B cell (primary cell): ENCODE results near the gene CRBN. TPM values are rescaled to one million over a fixed set of nuclear protein-coding genes. Genes with fewer than 3 reads are reported as not detected.

Source experiments
- ATAC-seq: fragments of 200-7000 bp; cut with Tn5 transposase; one replicate; pipeline ENCODE4 v1.10.0; 2021; ENCODE audit warnings: low read depth, mild to moderate bottlenecking, moderate number of reproducible peaks, moderate library complexity
- CTCF ChIA-PET: fragments of 350-600 bp; sonication (Branson Sonifier 250); formaldehyde crosslinking; loops from one replicate; lab custom pipeline; 2021; ENCODE audit warnings: antibody characterized with exemption, inconsistent platforms; lab: Charles Lee
- POLR2A ChIA-PET: fragments of 350-600 bp; sonication (Branson Sonifier 250); formaldehyde crosslinking; loops from one replicate; lab custom pipeline; 2021; ENCODE audit warnings: antibody characterized with exemption; lab: Charles Lee
- DNase-seq: peaks from one replicate; pipeline ENCODE4 v3.0.0; 2013
- H2AFZ ChIP-seq: 2 replicates; pipeline ENCODE4 v1.6.1; 2012; ENCODE audit warnings: mild to moderate bottlenecking, low read depth, low read length; ENCODE audit not compliant: insufficient read depth, poor library complexity, severe bottlenecking
- H3K27ac ChIP-seq, 2 donors: 1 replicate in 1 of 2; 2 replicates in 1 of 2; pipeline ENCODE4 v1.5.1; 2012 to 2013; ENCODE audit warnings: low read length in 2 of 2, mild to moderate bottlenecking in 2 of 2, moderate library complexity in 1 of 2
- H3K27me3 ChIP-seq, 4 experiments: fragments of 200-600 bp in 1 of 4; sonication (generic) in 1 of 4; replicated peaks in 1 of 4; 1 replicate in 2 of 4; 2 replicates in 2 of 4; pipeline versions ENCODE4 v1.6.1 to v1.7.0; 2013 to 2016; ENCODE audit warnings: low read length in 3 of 4, mild to moderate bottlenecking in 2 of 4, mixed read lengths in 1 of 4, moderate library complexity in 1 of 4; ENCODE audit not compliant: insufficient read depth in 4 of 4, control insufficient read depth in 3 of 4; ENCODE audit errors: control extremely low read depth in 1 of 4
- H3K36me3 ChIP-seq, 2 experiments: replicated peaks in 1 of 2; 1 replicate in 1 of 2; 2 replicates in 1 of 2; pipeline versions ENCODE4 v1.6.1 to v1.7.1; 2013; ENCODE audit warnings: low read length in 1 of 2; ENCODE audit not compliant: insufficient read depth in 2 of 2, control insufficient read depth in 1 of 2; ENCODE audit errors: control extremely low read depth in 1 of 2, extremely low read depth in 1 of 2
- H3K4me1 ChIP-seq, 2 donors: fragments of 200-600 bp in 1 of 2; sonication (generic) in 1 of 2; 1 replicate in 1 of 2; 2 replicates in 1 of 2; pipeline versions ENCODE4 v1.5.1 to v1.6.1; 2013 to 2017; ENCODE audit warnings: low read length in 2 of 2; ENCODE audit not compliant: control insufficient read depth in 2 of 2, insufficient read depth in 2 of 2
- H3K4me2 ChIP-seq: replicated peaks from 2 replicates; pipeline ENCODE3; 2012; ENCODE audit warnings: mild to moderate bottlenecking, low read depth, low read length; ENCODE audit not compliant: poor library complexity, severe bottlenecking
- H3K4me3 ChIP-seq, 5 experiments: fragments of 200-600 bp in 1 of 5; sonication (generic) in 1 of 5; 1 replicate in 3 of 5; 2 replicates in 2 of 5; pipeline versions ENCODE4 v1.5.1 to v1.7.0; 2011 to 2016; ENCODE audit warnings: low read length in 4 of 5, mild to moderate bottlenecking in 4 of 5, low read depth in 2 of 5, control low read depth in 1 of 5, moderate library complexity in 1 of 5; ENCODE audit not compliant: insufficient read depth in 1 of 5; ENCODE audit errors: control extremely low read depth in 1 of 5, extremely low read depth in 1 of 5
- H3K79me2 ChIP-seq: fragments of 200-600 bp; sonication (generic); one replicate; pipeline ENCODE4 v1.6.0; 2016; ENCODE audit warnings: low read length; ENCODE audit not compliant: control insufficient read depth, insufficient read depth
- H3K9ac ChIP-seq: fragments of 200-600 bp; sonication (generic); 2 replicates; pipeline ENCODE4 v1.6.1; 2017; ENCODE audit warnings: mild to moderate bottlenecking, low read length, moderate library complexity
- H3K9me3 ChIP-seq, 3 donors: one replicate each; pipeline versions ENCODE4 v1.6.1 to v1.7.1; 2013; ENCODE audit warnings: low read length in 2 of 3; ENCODE audit not compliant: control insufficient read depth in 2 of 3, insufficient read depth in 1 of 3; ENCODE audit errors: control extremely low read depth in 1 of 3
- H4K20me1 ChIP-seq: 2 replicates; pipeline ENCODE4 v1.6.0; 2012; ENCODE audit warnings: mild to moderate bottlenecking, low read length; ENCODE audit not compliant: insufficient read depth, control insufficient read depth, poor library complexity, severe bottlenecking
- H3K27ac Mint-ChIP-seq: one replicate; pipeline ENCODE4 v1.8.0; 2021; ENCODE audit warnings: mixed read lengths
- H3K27me3 Mint-ChIP-seq: one replicate; pipeline ENCODE4 v1.8.0; 2021; ENCODE audit warnings: mixed read lengths
- H3K4me1 Mint-ChIP-seq: one replicate; pipeline ENCODE4 v1.8.0; 2021; ENCODE audit warnings: mixed read lengths
- H3K4me3 Mint-ChIP-seq: one replicate; pipeline ENCODE4 v1.8.0; 2021; ENCODE audit warnings: mixed read lengths
- H3K9me3 Mint-ChIP-seq: one replicate; pipeline ENCODE4 v1.8.0; 2022; ENCODE audit warnings: mixed read lengths; ENCODE audit not compliant: insufficient read depth
- EZH2 ChIP-seq: IDR thresholded peaks from 2 replicates; pipeline ENCODE4 v1.6.1; 2012; ENCODE audit warnings: borderline replicate concordance, low read depth, mild to moderate bottlenecking, moderate library complexity, low read length; ENCODE audit not compliant: insufficient read depth, poor library complexity, severe bottlenecking
- WGBS: methylation state at CpG from one replicate; pipeline ENCODE4 v1.1.5; 2013; ENCODE audit warnings: missing lambda C conversion rate; ENCODE audit not compliant: insufficient coverage; 5-methylcytosine and 5-hydroxymethylcytosine counted together
- intact Hi-C: fragments of 100-400 bp; cut with micrococcal nuclease; formaldehyde crosslinking; loops from one replicate; pipeline ENCODE4 v1.10.0; 2022
- polyA plus RNA-seq: library from polyadenylated mRNA; depleted of rRNA; stranded (reverse); fragments of >200 nt; gene quantifications from 2 replicates; pipeline ENCODE4 v1.2.3, GENCODE V29; 2012
- total RNA-seq, 2 donors: library from RNA; stranded (reverse); fragments of 120-200 nt in 1 of 2; gene quantifications; 1 replicate in 1 of 2; 2 replicates in 1 of 2; pipeline versions ENCODE4 v1.2.3 to v1.2.4, GENCODE V29; 2013 to 2022
- TF ChIP-seq, protein P1 (sequence below): fragments of 200-600 bp; IDR thresholded peaks from one replicate; pipeline ENCODE4 v1.8.0; 2022; ENCODE audit warnings: antibody characterized with exemption, mild to moderate bottlenecking

Gene CRBN
- total and polyA plus RNA-seq, 2 donors (not counting 1 experiment from before 2014, with no cell fraction given): 67.1 to 95.1 TPM

- Histone ChIP-seq H3K4me2 (no peak overlapping the region), H3K4me1 (no peaks in the 10 kb centered on the region), H3K9ac (no peak overlapping the region), H4K20me1 (no peaks in the 10 kb centered on the region), H3K9me3 (no peaks in the 10 kb centered on the region), H3K36me3 (no peaks in the 10 kb centered on the region), H3K27me3 (no peaks in the 10 kb centered on the region), H3K27ac (no peak overlapping the region), H2AFZ (no peak overlapping the region), H3K79me2 (no peaks in the 10 kb centered on the region), H3K4me3 (no peak overlapping the region)
- ChIA-PET CTCF (interaction anchor here (1.2 to 3.4 kb wide), 3 partner anchors 9 to 1072 kb away, joined by 3 to 20 read pairs (median 6); no protein-coding TSS in a partner anchor), POLR2A (no interaction called here)
- DNase-seq (no peak), ATAC-seq (no peak)
- H3K4me3 Mint-ChIP-seq: no peak overlapping the region
- TF ChIP-seq, protein P1, sequence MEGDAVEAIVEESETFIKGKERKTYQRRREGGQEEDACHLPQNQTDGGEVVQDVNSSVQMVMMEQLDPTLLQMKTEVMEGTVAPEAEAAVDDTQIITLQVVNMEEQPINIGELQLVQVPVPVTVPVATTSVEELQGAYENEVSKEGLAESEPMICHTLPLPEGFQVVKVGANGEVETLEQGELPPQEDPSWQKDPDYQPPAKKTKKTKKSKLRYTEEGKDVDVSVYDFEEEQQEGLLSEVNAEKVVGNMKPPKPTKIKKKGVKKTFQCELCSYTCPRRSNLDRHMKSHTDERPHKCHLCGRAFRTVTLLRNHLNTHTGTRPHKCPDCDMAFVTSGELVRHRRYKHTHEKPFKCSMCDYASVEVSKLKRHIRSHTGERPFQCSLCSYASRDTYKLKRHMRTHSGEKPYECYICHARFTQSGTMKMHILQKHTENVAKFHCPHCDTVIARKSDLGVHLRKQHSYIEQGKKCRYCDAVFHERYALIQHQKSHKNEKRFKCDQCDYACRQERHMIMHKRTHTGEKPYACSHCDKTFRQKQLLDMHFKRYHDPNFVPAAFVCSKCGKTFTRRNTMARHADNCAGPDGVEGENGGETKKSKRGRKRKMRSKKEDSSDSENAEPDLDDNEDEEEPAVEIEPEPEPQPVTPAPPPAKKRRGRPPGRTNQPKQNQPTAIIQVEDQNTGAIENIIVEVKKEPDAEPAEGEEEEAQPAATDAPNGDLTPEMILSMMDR: no peak
- TF ChIP-seq EZH2: no peak
- WGBS: no CpG with 5 or more reads among the region's 1 CpG
- no peaks in the 10 kb centered on the region for H3K4me1 Mint-ChIP-seq
- H3K27ac Mint-ChIP-seq: no peak overlapping the region
- H3K9me3 Mint-ChIP-seq: no peaks in the 10 kb centered on the region
- H3K27me3 Mint-ChIP-seq: peaks cover 14% of the 10 kb centered on the region
- intact Hi-C loops: no loop called here
Observed at GRCh38 chr3:3209057-3209456, 29.6 kb upstream of the CRBN start.

- H3K27me3 Mint-ChIP-seq: peaks cover 9% of the 10 kb centered on the region
- H3K4me3 Mint-ChIP-seq: peak overlapping the region; percentile 1
- intact Hi-C loops: no loop called here
- CTCF ChIA-PET: interaction anchor here (0.6 to 9.7 kb wide), 12 partner anchors 8 to 1149 kb away, joined by 4 to 348 read pairs (median 8); partner anchors contain the start of gene SETMAR
- Histone ChIP-seq H3K36me3 (no peaks in the 10 kb centered on the region), H3K79me2 (no peaks in the 10 kb centered on the region), H3K4me2 (no peak overlapping the region), H4K20me1 (no peaks in the 10 kb centered on the region), H3K27ac (no peak overlapping the region), H2AFZ (peak overlapping the region; percentile 8), H3K27me3 (no peaks in the 10 kb centered on the region), H3K9me3 (no peaks in the 10 kb centered on the region), H3K4me1 (peaks cover 0 to 3% of the 10 kb centered on the region in 2 donors), H3K9ac (no peak overlapping the region), H3K4me3 (no peak overlapping the region)
- ATAC-seq: no peak
- POLR2A ChIA-PET: no interaction called here
- H3K27ac Mint-ChIP-seq: no peak overlapping the region
- H3K4me1 Mint-ChIP-seq: peaks cover 8% of the 10 kb centered on the region
- 90% methylated on average over 1 of the region's 3 CpGs for WGBS
- no peak for TF ChIP-seq EZH2
- TF ChIP-seq, protein P1: no peak
- H3K9me3 Mint-ChIP-seq: no peaks in the 10 kb centered on the region
- DNase-seq: no peak
Observed at GRCh38 chr3:3201611-3202010, 22.1 kb upstream of the CRBN start.
